ENCODE measurements around the gene ROBO1. TPM values are rescaled to one million over a fixed set of nuclear protein-coding genes. Genes with fewer than 3 reads are reported as not detected.

The ROBO1 gene
- total RNA-seq, 1 donor from 2014 or later, result 182 TPM

- peaks cover 6% of the 10 kb centered on the region for H3K27me3 Mint-ChIP-seq
- H3K4me1 Mint-ChIP-seq (ENCODE audit: unreplicated experiment), result peaks cover 45% of the 10 kb centered on the region
- no peak for DNase-seq (ENCODE audit: extremely low spot score, unreplicated experiment)
- peak overlapping the region; percentile 76 for H3K4me3 Mint-ChIP-seq
- H3K27ac Mint-ChIP-seq, result no peak overlapping the region
- no peaks in the 10 kb centered on the region for H3K9me3 Mint-ChIP-seq
- peaks cover 25% of the 10 kb centered on the region for H3K36me3 Mint-ChIP-seq
- TF ChIP-seq CTCF (conservative IDR thresholded peaks at IDR 0.05), result no peak
Measured at GRCh38 chr3:79012946-79013362, 754.8 kb downstream of the ROBO1 start.

- Mint-ChIP-seq H3K4me1 (ENCODE audit: unreplicated experiment) (peaks cover 48% of the 10 kb centered on the region), H3K27me3 (peaks cover 6% of the 10 kb centered on the region), H3K9me3 (no peaks in the 10 kb centered on the region), H3K36me3 (peaks cover 25% of the 10 kb centered on the region), H3K27ac (no peak overlapping the region), H3K4me3 (peak overlapping the region; percentile 76)
- DNase-seq (ENCODE audit: extremely low spot score, unreplicated experiment), result no peak
- TF ChIP-seq CTCF (conservative IDR thresholded peaks at IDR 0.05), result no peak
Measured at GRCh38 chr3:79012530-79012913, 755.3 kb downstream of the ROBO1 start.

GRCh38 chr3:79011821-79012529 lies 755.8 kb downstream of the ROBO1 start:
- peaks cover 25% of the 10 kb centered on the region for H3K36me3 Mint-ChIP-seq
- no peaks in the 10 kb centered on the region for H3K9me3 Mint-ChIP-seq
- H3K4me1 Mint-ChIP-seq (ENCODE audit: unreplicated experiment), result peaks cover 48% of the 10 kb centered on the region
- H3K27ac Mint-ChIP-seq, result no peak overlapping the region
- H3K27me3 Mint-ChIP-seq, result peaks cover 6% of the 10 kb centered on the region
- DNase-seq (ENCODE audit: extremely low spot score, unreplicated experiment), result no peak
- TF ChIP-seq CTCF (conservative IDR thresholded peaks at IDR 0.05), result no peak
- peak overlapping the region; percentile 24 for H3K4me3 Mint-ChIP-seq

GRCh38 chr3:79009861-79010260 lies 757.9 kb downstream of the ROBO1 start:
- no peak for TF ChIP-seq CTCF (conservative IDR thresholded peaks at IDR 0.05)
- peaks cover 49% of the 10 kb centered on the region for H3K4me1 Mint-ChIP-seq (ENCODE audit: unreplicated experiment)
- peaks cover 6% of the 10 kb centered on the region for H3K27me3 Mint-ChIP-seq
- DNase-seq (ENCODE audit: extremely low spot score, unreplicated experiment), result no peak
- H3K9me3 Mint-ChIP-seq, result no peaks in the 10 kb centered on the region
- H3K4me3 Mint-ChIP-seq, result peak overlapping the region; percentile 44
- H3K27ac Mint-ChIP-seq, result no peak overlapping the region
- peaks cover 20% of the 10 kb centered on the region for H3K36me3 Mint-ChIP-seq

- peaks cover 3% of the 10 kb centered on the region for H3K27me3 Mint-ChIP-seq
- H3K4me1 Mint-ChIP-seq (ENCODE audit: unreplicated experiment), result peaks cover 39% of the 10 kb centered on the region
- H3K27ac Mint-ChIP-seq, result no peak overlapping the region
- peaks cover 6% of the 10 kb centered on the region for H3K36me3 Mint-ChIP-seq
- no peak for TF ChIP-seq CTCF (conservative IDR thresholded peaks at IDR 0.05)
- no peak overlapping the region for H3K4me3 Mint-ChIP-seq
- DNase-seq (ENCODE audit: extremely low spot score, unreplicated experiment), result no peak
- no peaks in the 10 kb centered on the region for H3K9me3 Mint-ChIP-seq
Measured at GRCh38 chr3:79006077-79006476, 761.7 kb downstream of the ROBO1 start.
